Tibial nerve (tissue), 4 donors: ENCODE data around the gene SMPD4.
"Not testable (repeated sequence)": the region's sequence is repeated elsewhere in the genome, so short reads cannot be mapped to it uniquely, and the experiment has no call there.

ENCODE experiments used
- CTCF ChIP-seq, 5 experiments: fragments of 200-600 bp in 3 of 5; fragments of 450-650 bp in 2 of 5; sonication (generic) in 3 of 5; IDR thresholded peaks; one replicate each; pipeline ENCODE4 v1.5.1; 2016 to 2019; ENCODE audit warnings: antibody characterized with exemption in 5 of 5, mild to moderate bottlenecking in 3 of 5, moderate library complexity in 2 of 5
- EP300 ChIP-seq, 2 donors: sonication (generic); formaldehyde crosslinking; IDR thresholded peaks; one replicate each; pipeline ENCODE4 v1.6.1; 2017; ENCODE audit warnings: antibody characterized with exemption in 2 of 2, mild to moderate bottlenecking in 1 of 2
- POLR2A ChIP-seq, 2 donors: fragments of 450-650 bp; IDR thresholded peaks; one replicate each; pipeline ENCODE4 v1.6.1; 2017; ENCODE audit warnings: antibody characterized with exemption in 2 of 2, mild to moderate bottlenecking in 2 of 2, moderate library complexity in 2 of 2

DNA sequence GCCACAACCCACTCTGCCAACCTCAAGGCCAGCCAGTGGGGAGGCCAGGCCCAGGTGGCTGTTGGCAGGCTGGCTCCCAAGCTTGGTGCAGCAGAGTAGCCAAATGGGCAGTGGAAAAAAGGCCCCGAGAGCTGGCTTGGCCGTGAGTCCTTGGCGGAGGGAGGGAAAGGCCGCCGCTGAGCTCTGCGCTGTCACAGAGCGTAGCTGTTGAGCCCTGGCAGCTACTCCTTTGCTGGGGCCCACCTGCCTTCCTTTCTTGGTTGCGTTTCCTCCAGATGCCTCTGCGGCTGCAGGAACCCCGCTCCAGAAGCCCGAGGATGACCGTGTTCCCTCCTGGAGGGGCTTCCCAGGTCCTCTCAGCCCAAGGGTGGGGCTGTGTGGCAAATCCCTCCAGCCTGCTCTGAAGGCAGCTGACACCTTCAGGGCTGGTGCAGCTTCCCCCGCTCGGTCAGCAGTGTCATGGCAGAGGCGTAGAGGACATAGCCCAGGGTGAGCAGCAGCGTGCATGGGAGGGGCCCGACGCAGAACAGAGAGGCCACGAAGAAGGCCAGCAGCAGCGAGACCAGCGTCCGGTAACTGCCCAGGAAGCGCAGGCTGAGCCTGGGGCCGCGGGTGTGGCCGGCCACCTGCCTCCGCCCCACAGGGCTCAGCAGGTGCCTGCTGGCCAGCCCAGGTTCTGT is 29.1 kb downstream of the SMPD4 start:
- TF ChIP-seq CTCF, EP300, POLR2A (IDR thresholded peaks at IDR 0.05): not testable (repeated sequence)
